SK-N-SH (cell line): ENCODE results near the gene PIAS4. TPM values are rescaled to one million over a fixed set of nuclear protein-coding genes. Genes with fewer than 3 reads are reported as not detected.

Experiments used
- CTCF ChIA-PET: fragments of 300-600, 350-600 bp; formaldehyde crosslinking; extraction: SDS; loops from one replicate; lab custom pipeline; 2021; lab: Yijun Ruan, JAX
- POLR2A ChIA-PET: fragments of 350-600 bp; sonication (Branson Sonifier 250); formaldehyde crosslinking; extraction: SDS; loops from one replicate; lab custom pipeline; 2020; ENCODE audit warnings: antibody characterized with exemption, inconsistent platforms; lab: Yijun Ruan, JAX
- DNase-seq: peaks from one replicate; pipeline ENCODE4 v3.0.0; 2012
- H2AFZ ChIP-seq: fragments of 200-600 bp; sonication (generic); 2 replicates; pipeline ENCODE4 v1.8.1; 2016; ENCODE audit warnings: antibody characterized with exemption, mild to moderate bottlenecking, low read depth
- H3F3A ChIP-seq: fragments of 200-600 bp; sonication (generic); replicated peaks from 2 replicates; pipeline ENCODE3; 2016; ENCODE audit warnings: antibody characterized with exemption, mild to moderate bottlenecking; ENCODE audit not compliant: insufficient read depth
- H3K27ac ChIP-seq, 2 experiments: fragments of 200-500 bp in 1 of 2; fragments of 200-600 bp in 1 of 2; sonication (Bioruptor generic) in 1 of 2; sonication (generic), shearing (Covaris generic) in 1 of 2; 2 replicates each; pipeline versions ENCODE4 v1.5.1 to v1.6.1; 2014 to 2016; ENCODE audit warnings: low read depth in 2 of 2, inconsistent platforms in 1 of 2, low read length in 1 of 2, mild to moderate bottlenecking in 1 of 2, mixed read lengths in 1 of 2
- H3K27me3 ChIP-seq: fragments of 200-600 bp; sonication (generic), shearing (Covaris generic); 2 replicates; pipeline ENCODE4 v1.6.1; 2016; ENCODE audit warnings: mixed run types; ENCODE audit not compliant: insufficient read depth
- H3K36me3 ChIP-seq, 2 experiments: fragments of 200-500 bp in 1 of 2; fragments of 200-600 bp in 1 of 2; sonication (Bioruptor generic) in 1 of 2; sonication (generic) in 1 of 2; replicated peaks in 1 of 2; 2 replicates each; pipeline versions ENCODE3 to v1.5.1; 2014 to 2016; ENCODE audit warnings: low read length in 1 of 2, mild to moderate bottlenecking in 1 of 2; ENCODE audit not compliant: insufficient read depth in 2 of 2, control insufficient read depth in 1 of 2
- H3K4me1 ChIP-seq, 2 experiments: fragments of 200-500 bp in 1 of 2; fragments of 200-600 bp in 1 of 2; sonication (Bioruptor generic) in 1 of 2; sonication (generic), shearing (Covaris generic) in 1 of 2; 2 replicates each; pipeline versions ENCODE4 v1.5.1 to v1.6.1; 2014 to 2016; ENCODE audit warnings: low read depth in 1 of 2, low read length in 1 of 2, mixed run types in 1 of 2; ENCODE audit not compliant: insufficient read depth in 2 of 2, control insufficient read depth in 1 of 2
- H3K4me2 ChIP-seq: fragments of 200-600 bp; sonication (generic), shearing (Covaris generic); 2 replicates; pipeline ENCODE4 v1.6.1; 2017; ENCODE audit warnings: mixed run types
- H3K4me3 ChIP-seq, 2 experiments: fragments of 200-500 bp in 1 of 2; fragments of 200-600 bp in 1 of 2; sonication (Bioruptor generic) in 1 of 2; sonication (generic), shearing (Covaris generic) in 1 of 2; 2 replicates each; pipeline versions ENCODE4 v1.5.1 to v1.8.1; 2014 to 2016; ENCODE audit warnings: low read depth in 2 of 2, inconsistent platforms in 1 of 2, low read length in 1 of 2, mild to moderate bottlenecking in 1 of 2, mixed read lengths in 1 of 2, moderate library complexity in 1 of 2
- H3K79me2 ChIP-seq: fragments of 200-600 bp; sonication (generic); 2 replicates; pipeline ENCODE4 v1.8.1; 2017; ENCODE audit warnings: mild to moderate bottlenecking; ENCODE audit not compliant: insufficient read depth
- H3K9ac ChIP-seq: fragments of 200-600 bp; sonication (generic); 2 replicates; pipeline ENCODE4 v1.6.1; 2017; ENCODE audit warnings: mixed run types
- H3K9me2 ChIP-seq: fragments of 200-600 bp; sonication (generic); 2 replicates; pipeline ENCODE4 v1.6.1; 2017; ENCODE audit warnings: mixed run types
- H3K9me3 ChIP-seq: fragments of 200-600 bp; sonication (generic); 2 replicates; pipeline ENCODE4 v1.6.1; 2017; ENCODE audit warnings: mixed run types, mild to moderate bottlenecking, moderate library complexity
- H4K20me1 ChIP-seq: fragments of 200-600 bp; sonication (generic); 2 replicates; pipeline ENCODE4 v1.6.1; 2017; ENCODE audit warnings: mild to moderate bottlenecking, mixed run types; ENCODE audit not compliant: insufficient read depth
- EZH2phosphoT487 ChIP-seq: fragments of 200-600 bp; sonication (generic); IDR thresholded peaks from 2 replicates; pipeline ENCODE4 v1.6.1; 2017; ENCODE audit warnings: low read depth, mixed run types, mild to moderate bottlenecking, antibody characterized with exemption, moderate library complexity, borderline replicate concordance
- FOSL2 ChIP-seq: IDR thresholded peaks from 2 replicates; pipeline ENCODE4 v1.4.0; 2012; ENCODE audit warnings: low read depth, mild to moderate bottlenecking, moderate library complexity, borderline replicate concordance
- GABPA ChIP-seq: IDR thresholded peaks from 2 replicates; pipeline ENCODE4 v1.4.0; 2012; ENCODE audit warnings: low read depth, mild to moderate bottlenecking
- IRF3 ChIP-seq: fragments of 150-350 bp; IDR thresholded peaks from 2 replicates; pipeline ENCODE4 v1.6.1; 2016; ENCODE audit warnings: mild to moderate bottlenecking, low read depth, low read length
- SIN3A ChIP-seq: IDR thresholded peaks from 2 replicates; pipeline ENCODE4 v1.6.1; 2012; ENCODE audit warnings: low read depth, mild to moderate bottlenecking, low read length, moderate library complexity, borderline replicate concordance
- WGBS: methylation state at CpG from one replicate; pipeline ENCODE4 v1.1.6; 2017; ENCODE audit warnings: low lambda C conversion rate; 5-methylcytosine and 5-hydroxymethylcytosine counted together
- polyA plus RNA-seq, 3 experiments: library from polyadenylated mRNA; depleted of rRNA; stranded (reverse); fragments of >200 nt; gene quantifications; 2 replicates each; pipeline ENCODE4 v1.2.3, GENCODE V29; 2012
- TF ChIP-seq, protein P1 (sequence below): IDR thresholded peaks from 2 replicates; pipeline ENCODE4; 2012

The PIAS4 gene
- polyA plus RNA-seq, 1 of the 3 experiments (the other 2 are of a cell fraction): 14.1 TPM

- Histone ChIP-seq H3K9me3 (no peaks in the 10 kb centered on the region), H2AFZ (no peak overlapping the region), H3K27me3 (no peaks in the 10 kb centered on the region), H3K4me1 (peaks cover 15 to 37% of the 10 kb centered on the region in 2 experiments), H3K9ac (peak overlapping the region; percentile 91; the same call in 1 of the 2 replicates), H3F3A (peaks cover 53% of the 10 kb centered on the region), H3K4me3 (peak overlapping the region; percentile 91 to 99), H3K4me2 (peak overlapping the region; percentile 89), H3K79me2 (peaks cover 72% of the 10 kb centered on the region), H3K9me2 (no peaks in the 10 kb centered on the region), H3K27ac (peak overlapping the region in 1 of 2 experiments; percentile 91; a peak in 2 of 4 replicates), H3K36me3 (peaks cover 61 to 64% of the 10 kb centered on the region in 2 experiments), H4K20me1 (peaks cover 73% of the 10 kb centered on the region)
- TF ChIP-seq FOSL2: peak; percentile 29; the same call in 1 of the 2 replicates
- TF ChIP-seq, protein P1, sequence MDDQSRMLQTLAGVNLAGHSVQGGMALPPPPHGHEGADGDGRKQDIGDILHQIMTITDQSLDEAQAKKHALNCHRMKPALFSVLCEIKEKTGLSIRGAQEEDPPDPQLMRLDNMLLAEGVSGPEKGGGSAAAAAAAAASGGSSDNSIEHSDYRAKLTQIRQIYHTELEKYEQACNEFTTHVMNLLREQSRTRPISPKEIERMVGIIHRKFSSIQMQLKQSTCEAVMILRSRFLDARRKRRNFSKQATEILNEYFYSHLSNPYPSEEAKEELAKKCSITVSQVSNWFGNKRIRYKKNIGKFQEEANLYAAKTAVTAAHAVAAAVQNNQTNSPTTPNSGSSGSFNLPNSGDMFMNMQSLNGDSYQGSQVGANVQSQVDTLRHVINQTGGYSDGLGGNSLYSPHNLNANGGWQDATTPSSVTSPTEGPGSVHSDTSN: 0 out of 2 replicates have a peak, but pooled peaks have one; percentile 5
- no peak for TF ChIP-seq EZH2phosphoT487
- TF ChIP-seq IRF3: no peak
- no peak for TF ChIP-seq GABPA
- 85% methylated on average over 26 of the region's 40 CpGs for WGBS
- peak; percentile 23 for DNase-seq
- POLR2A ChIA-PET: interaction anchor here (0.5 to 6.8 kb wide), 2 partner anchors 11 to 15 kb away, joined by 3 to 60 read pairs; partner anchors contain the start of gene DAPK3
- CTCF ChIA-PET: interaction anchor here (0.7 to 1.6 kb wide), 2 partner anchors 7 to 12 kb away, joined by 3 to 5 read pairs; partner anchors contain the start of gene DAPK3
Observed at GRCh38 chr19:3982701-3983541, 24.6 kb upstream of the PIAS4 start.

GRCh38 chr19:3983542-3983914 is 24.0 kb upstream of the PIAS4 start:
- Histone ChIP-seq H3K9me2 (no peaks in the 10 kb centered on the region), H3K27ac (peak overlapping the region in 1 of 2 experiments; percentile 91; a peak in 2 of 4 replicates), H3K4me3 (peak overlapping the region; percentile 91 to 99), H3K79me2 (peaks cover 66% of the 10 kb centered on the region), H4K20me1 (peaks cover 67% of the 10 kb centered on the region), H3K36me3 (peaks cover 56 to 59% of the 10 kb centered on the region in 2 experiments), H3K4me2 (peak overlapping the region; percentile 89), H3K9ac (peak overlapping the region; percentile 91), H3K4me1 (peaks cover 15 to 37% of the 10 kb centered on the region in 2 experiments), H3K27me3 (no peaks in the 10 kb centered on the region)
- peak; percentile 13 for DNase-seq
- POLR2A ChIA-PET: interaction anchor here (2.4 to 6.8 kb wide), 2 partner anchors 8 to 12 kb away, joined by 17 to 60 read pairs; partner anchors contain the start of gene DAPK3
- CTCF ChIA-PET: interaction anchor here (1.3 to 1.6 kb wide), 2 partner anchors 8 to 14 kb away, joined by 3 to 5 read pairs; no protein-coding TSS in a partner anchor
- TF ChIP-seq, protein P1: 0 out of 2 replicates have a peak, but pooled peaks have one; percentile 1
- TF ChIP-seq SIN3A: no peak
- TF ChIP-seq, all 33 proteins: peak for 1
- no peak overlapping the region for H2AFZ ChIP-seq
- no peaks in the 10 kb centered on the region for H3K9me3 ChIP-seq
- WGBS: 44% methylated on average over 7 of the region's 7 CpGs
- peaks cover 48% of the 10 kb centered on the region for H3F3A ChIP-seq
